Gastroesophageal sphincter (tissue), 4 donors: ENCODE results near the gene GOLGA8K. TPM values are rescaled to one million over a fixed set of nuclear protein-coding genes. Genes with fewer than 3 reads are reported as not detected.
"Not testable (repeated sequence)": the region's sequence is repeated elsewhere in the genome, so short reads cannot be mapped to it uniquely, and the experiment has no call there.

Experiments
- ATAC-seq: fragments of 150-250 bp; one replicate; pipeline ENCODE4 v1.9.1; 2016; ENCODE audit warnings: mild to moderate bottlenecking, moderate library complexity
- H3K27ac ChIP-seq, 4 donors: fragments of 200-600 bp; sonication (generic) in 3 of 4; 1 replicate in 3 of 4; 2 replicates in 1 of 4; pipeline ENCODE4 v1.5.1; 2016 to 2019
- H3K27me3 ChIP-seq: fragments of 200-600 bp; sonication (generic); one replicate; pipeline ENCODE4 v1.5.1; 2019
- H3K36me3 ChIP-seq, 2 donors: fragments of 200-600 bp; sonication (generic); one replicate each; pipeline ENCODE4 v1.5.1; 2019; ENCODE audit warnings: control low read depth in 1 of 2
- H3K4me1 ChIP-seq, 3 donors: fragments of 200-600 bp; sonication (generic); 1 replicate in 2 of 3; 2 replicates in 1 of 3; pipeline ENCODE4 v1.5.1; 2016 to 2019; ENCODE audit warnings: control low read depth in 2 of 3
- H3K4me3 ChIP-seq, 2 donors: fragments of 200-600 bp; sonication (generic); one replicate each; pipeline ENCODE4 v1.5.1; 2019; ENCODE audit warnings: mild to moderate bottlenecking in 1 of 2, moderate library complexity in 1 of 2
- H3K9me3 ChIP-seq, 3 donors: fragments of 200-600 bp; sonication (generic); one replicate each; pipeline ENCODE4 v1.5.1; 2017 to 2019; ENCODE audit warnings: control low read depth in 2 of 3
- WGBS, 2 donors: methylation state at CpG; one replicate each; pipeline ENCODE4 v1.1.5; 2018; ENCODE audit warnings: low coverage in 1 of 2; 5-methylcytosine and 5-hydroxymethylcytosine counted together
- small RNA-seq, 4 donors: library from RNA; depleted of rRNA; stranded (forward); fragments of <200 nt; gene quantifications; one replicate each; pipeline ENCODE3, GENCODE V24; 2016
- total RNA-seq, 4 donors: library from RNA; depleted of rRNA; stranded (reverse); fragments of >200 nt; gene quantifications; one replicate each; pipeline ENCODE4 v1.1.0, GENCODE V29; 2016

The GOLGA8K gene
- total RNA-seq, 4 donors from 2014 or later: 0.31 to 1.4 TPM; not detected in 2

- ATAC-seq, H3K4me1 ChIP-seq, H3K36me3 ChIP-seq, H3K9me3 ChIP-seq, H3K27ac ChIP-seq, H3K27me3 ChIP-seq, H3K4me3 ChIP-seq: not testable (repeated sequence)
- WGBS, 2 donors: no CpG with 5 or more reads among the region's 46 CpGs
These were observed 57.0 kb downstream of the GOLGA8K start for GRCh38 chr15:32345978-32346547.

GRCh38 chr15:32343921-32344320 is 59.2 kb downstream of the GOLGA8K start:
- not testable (repeated sequence) for H3K36me3 ChIP-seq, H3K27me3 ChIP-seq, H3K27ac ChIP-seq, ATAC-seq, H3K4me3 ChIP-seq, H3K4me1 ChIP-seq, H3K9me3 ChIP-seq
- WGBS, 2 donors: no CpG with 5 or more reads among the region's 3 CpGs

Small RNAs within 50 kb of the gene (small RNA-seq; reads per million reads assigned to genes)
- gene RF00096 (0 reads per million in 4 donors), gene RN7SL185P (0 reads per million in 4 donors), gene RN7SL539P (0 reads per million in 4 donors)

Other genes with a start within 250 kb of the GOLGA8K start
- gene GOLGA8O, start 52.3 kb upstream of the GOLGA8K start, total RNA-seq: under 1 TPM in 2 of 4 donors, not detected in 2; 0.15 to 0.54 TPM
- 10 to 100 TPM in 1 of 4 donors, 1 to 10 TPM in 3; 2.8 to 17.0 (median 8.2) TPM for gene GOLGA8N, start 190.2 kb upstream of the GOLGA8K start, total RNA-seq
- gene ARHGAP11A, start 212.2 kb upstream of the GOLGA8K start, total RNA-seq: 1 to 10 TPM; 1.6 to 2.4 (median 2.2) TPM
- 1 to 10 TPM in 3 of 4 donors, under 1 TPM in 1; 0.87 to 6.3 (median 4.5) TPM for gene SCG5, start 238.4 kb upstream of the GOLGA8K start, total RNA-seq